Activated gamma-delta T cell treated with Interleukin-2 at 50 U/mL for 16 hours (primary cell): ENCODE results near the gene NANOS3.

Experiments
- DNase-seq: peaks from one replicate; pipeline ENCODE4 v3.0.0-alpha.2; 2020

NANOS3 gene

DNA sequence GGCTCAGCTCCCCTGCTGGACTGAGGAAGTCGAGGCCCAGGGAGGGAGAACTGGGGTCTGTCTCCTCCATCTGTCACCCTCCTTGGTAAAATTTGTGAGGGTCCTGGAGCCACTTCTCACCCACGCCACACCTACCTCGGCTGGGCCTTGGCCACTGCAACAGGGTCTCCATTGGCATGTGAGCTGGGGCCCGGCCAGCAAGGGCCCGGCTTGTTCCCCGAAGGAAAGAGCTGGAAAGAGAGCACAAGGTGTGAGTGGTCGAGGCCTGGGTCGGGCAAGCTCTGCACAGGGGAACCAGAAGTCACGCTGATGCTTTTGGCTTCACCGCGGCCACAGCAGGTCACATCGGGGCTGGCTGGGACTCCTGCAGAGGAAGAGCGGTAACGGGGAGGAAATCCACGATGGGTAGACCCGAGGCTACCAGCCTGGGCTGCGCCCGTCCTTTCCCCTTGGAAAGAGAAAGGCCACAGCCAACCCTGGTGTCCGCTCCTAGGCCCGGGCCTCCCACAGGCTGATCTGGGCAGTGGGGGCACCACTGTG is 9.0 kb downstream of the NANOS3 start:
- peak; percentile 18 for DNase-seq

DNA sequence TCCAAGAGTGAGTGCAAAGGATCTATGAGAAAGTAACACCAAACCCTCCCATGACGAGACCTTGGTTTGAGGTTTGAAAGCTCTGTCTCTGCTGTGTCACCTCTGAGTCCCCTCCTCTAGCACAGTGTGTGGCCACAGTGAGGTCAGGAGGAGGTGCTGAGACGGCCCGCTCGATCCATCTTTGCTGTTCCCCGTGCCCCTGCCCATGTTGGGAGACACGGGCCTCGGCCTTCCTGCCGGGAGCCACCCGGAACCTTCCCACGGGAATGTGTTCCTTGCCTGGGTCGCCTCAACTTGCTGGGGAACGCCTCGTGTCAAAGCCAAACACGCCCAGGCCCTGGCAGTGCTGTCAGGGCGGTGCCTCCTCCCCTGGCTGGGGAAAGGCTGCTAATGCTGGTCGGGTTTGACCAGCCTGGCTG is 10.1 kb downstream of the NANOS3 start:
- peak; percentile 60 for DNase-seq

DNA sequence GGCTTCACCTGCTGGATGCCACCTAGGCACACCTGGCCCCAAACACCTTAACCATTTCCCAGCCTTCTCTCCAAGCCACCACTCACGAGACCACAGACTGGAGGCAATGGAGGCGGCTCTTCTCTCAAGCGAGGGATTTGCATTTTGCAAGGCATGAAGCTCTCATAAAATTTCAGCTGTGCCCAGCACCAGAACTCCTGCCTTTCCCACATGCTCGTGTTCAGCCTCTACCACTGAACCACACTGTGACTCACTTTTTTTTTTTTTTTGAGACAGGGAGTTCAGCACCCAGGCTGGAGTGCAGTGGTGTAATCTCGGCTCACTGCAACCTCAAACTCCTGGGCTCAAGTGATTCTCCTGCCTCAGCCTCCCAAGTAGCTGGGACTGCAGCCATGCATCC is 10.6 kb downstream of the NANOS3 start:
- peak; percentile 15 for DNase-seq

DNA sequence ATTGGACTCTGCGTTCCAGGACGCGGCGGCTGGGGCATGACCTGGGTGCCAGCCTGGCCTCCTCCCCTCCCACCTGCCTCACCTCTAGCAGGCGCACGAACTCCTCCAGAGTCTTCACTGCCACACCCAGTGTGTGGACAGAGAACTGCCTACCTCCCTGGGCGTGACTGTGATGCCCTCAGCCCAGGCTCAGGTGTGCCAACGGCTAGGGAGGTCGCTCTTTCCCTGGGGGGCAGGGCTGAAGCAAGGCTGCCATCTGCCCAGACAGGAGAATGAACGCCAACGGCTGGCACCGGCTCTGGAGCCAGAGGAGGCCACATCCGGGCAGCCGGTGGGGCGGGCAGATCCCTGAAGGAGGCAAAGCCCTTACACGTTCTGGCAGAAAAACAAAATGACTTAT is 11.3 kb downstream of the NANOS3 start:
- DNase-seq = no peak

DNA sequence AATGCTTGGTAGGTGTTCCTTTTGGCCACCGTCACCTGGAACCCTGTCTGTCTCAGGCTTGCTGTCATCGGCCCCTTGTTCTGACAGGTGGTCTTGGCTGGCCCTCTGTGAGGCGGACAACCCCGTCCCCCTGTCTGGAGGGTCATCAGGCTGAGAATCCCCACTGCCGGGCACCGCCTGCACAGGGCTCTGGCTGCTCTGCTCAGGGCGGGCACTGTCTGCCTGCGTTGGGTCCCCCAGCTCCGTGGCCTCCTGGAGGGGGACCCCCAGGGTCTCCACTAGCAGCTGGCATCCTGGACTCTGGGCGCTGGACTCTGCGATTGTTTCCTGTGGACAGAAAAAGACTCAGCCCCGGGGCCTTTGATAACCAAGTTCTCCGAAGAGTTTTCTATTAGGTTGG is 13.2 kb downstream of the NANOS3 start:
- no peak for DNase-seq

DNA sequence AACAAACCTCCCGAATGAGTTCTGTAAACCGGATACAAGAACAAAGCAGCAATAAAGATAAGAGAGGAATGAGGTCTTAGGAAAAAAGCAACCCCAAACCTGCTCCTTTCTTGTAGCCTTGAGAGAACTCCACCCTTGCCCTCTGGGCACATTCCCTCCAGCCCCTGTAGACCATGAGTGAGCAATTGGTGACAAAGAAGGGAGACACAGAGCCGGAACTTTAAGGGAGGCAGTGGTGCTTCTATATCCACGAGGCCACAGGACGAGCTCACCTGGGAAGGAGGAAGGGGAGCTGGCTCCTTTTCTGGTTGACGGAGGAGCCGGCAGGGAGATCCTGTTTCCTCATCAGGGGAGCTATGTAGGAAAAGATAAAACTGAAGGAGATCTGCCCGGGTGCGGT is 15.9 kb downstream of the NANOS3 start:
- DNase-seq = no peak

DNA sequence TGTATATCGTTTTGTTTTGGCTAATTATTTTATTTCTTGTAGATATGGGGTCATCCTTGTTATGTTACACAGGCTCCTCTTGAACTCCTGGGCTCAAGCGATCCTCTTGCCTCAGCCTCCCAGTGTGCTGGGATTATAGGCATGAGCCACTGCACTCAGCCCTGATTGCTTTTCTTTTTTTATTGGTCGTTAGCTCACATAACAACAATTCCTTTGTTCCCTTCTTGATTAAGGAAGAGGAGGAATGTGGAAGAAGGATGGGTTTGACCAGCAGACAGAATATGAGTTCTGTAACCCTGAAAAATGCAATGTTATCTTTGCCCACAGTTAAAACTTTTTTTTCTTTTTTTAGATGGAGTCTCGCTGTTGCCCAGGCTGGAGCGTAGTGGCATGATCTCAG is 17.6 kb downstream of the NANOS3 start:
- DNase-seq = no peak

DNA sequence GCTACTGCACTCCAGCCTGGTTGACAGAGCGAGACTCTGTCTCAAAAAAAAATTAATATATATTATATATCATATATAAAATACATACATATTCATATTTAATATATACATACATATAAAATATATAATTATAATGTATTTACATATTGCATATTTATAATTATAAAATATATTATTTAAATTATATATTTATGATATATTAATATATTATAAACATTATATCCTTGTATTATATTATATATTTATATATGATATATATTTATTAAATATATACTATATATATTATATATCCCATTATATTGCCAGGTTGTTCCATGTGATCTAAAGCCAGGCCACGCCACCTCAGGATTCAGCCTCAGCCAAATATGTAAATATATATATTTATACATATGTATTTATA is 19.3 kb downstream of the NANOS3 start:
- DNase-seq = no peak

DNA sequence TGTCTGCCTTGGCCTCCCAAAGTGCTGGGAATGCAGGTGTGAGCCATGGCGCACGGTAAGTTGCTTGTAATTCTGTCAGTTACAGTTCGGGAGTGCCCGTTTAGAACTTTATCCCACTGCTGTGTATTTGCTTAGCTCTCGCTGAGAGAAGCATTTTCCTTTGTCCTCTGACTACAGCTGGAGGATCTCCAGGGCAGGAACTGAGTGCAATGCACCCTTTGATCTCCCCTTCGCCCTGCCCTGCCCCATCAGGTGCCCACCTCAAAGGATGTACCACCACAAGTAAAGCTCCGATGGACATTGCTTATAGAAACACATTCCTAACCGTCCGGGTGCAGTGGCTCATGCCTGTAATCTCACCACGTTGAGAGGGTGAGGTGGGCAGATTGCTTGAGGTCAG is 22.5 kb downstream of the NANOS3 start:
- no peak for DNase-seq

DNA sequence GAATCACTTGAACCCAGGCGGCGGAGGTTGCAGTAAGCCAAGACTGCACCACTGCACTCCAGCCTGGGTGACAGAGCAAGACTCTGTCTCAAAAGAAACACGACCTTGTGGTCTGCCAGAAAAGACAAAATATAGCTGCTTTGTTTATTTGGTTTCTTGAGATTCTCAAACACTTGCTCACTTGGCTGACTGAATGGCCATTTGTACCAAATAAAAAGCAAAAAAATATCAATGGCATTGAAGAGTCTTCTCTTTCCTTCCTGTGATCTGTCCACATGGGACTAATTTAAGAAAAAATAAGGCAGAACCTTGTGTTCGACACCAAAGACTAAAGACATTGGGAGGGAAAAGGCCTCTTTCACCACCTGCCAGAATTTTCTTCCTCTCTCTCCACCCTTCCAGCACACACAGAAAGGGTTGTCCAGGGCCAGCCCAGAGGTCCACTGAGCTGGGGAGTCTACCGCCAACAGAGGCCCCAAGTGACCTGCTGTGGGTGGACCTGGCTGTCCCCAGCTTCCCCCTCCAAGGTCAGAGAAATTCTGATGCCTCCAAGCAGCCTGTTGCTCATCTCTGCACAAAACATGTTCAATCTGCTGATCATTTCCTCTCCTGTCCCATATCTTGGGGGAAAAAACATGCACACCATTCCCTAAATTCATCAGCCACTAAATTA is 23.1 kb downstream of the NANOS3 start:
- no peak for DNase-seq

DNA sequence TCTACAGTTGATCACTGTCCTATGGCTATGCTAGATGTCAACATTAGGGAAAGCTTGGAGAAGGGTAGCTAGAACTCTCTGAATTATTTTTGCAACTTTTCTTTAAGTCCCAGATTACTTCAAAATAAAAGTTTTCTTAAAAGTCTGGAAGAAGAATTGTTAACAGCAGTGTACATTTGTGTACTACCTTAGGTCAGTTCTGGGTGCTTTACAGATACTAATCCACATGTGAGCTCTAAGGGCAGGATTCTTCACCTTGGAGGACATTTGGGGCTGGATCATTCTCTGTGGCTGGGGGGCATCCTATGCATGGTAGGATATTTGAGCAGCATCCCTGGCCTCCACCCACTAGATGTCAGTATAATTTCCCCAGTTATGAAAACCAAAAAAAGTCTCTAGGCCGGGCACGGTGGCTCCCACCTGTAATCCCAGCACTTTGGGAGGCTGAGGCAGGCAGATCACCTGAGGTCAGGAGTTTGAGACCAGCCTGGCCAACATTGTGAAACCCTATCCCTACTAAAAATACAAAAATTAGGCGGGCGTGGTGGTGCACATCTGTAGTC is 26.1 kb downstream of the NANOS3 start:
- DNase-seq = no peak

DNA sequence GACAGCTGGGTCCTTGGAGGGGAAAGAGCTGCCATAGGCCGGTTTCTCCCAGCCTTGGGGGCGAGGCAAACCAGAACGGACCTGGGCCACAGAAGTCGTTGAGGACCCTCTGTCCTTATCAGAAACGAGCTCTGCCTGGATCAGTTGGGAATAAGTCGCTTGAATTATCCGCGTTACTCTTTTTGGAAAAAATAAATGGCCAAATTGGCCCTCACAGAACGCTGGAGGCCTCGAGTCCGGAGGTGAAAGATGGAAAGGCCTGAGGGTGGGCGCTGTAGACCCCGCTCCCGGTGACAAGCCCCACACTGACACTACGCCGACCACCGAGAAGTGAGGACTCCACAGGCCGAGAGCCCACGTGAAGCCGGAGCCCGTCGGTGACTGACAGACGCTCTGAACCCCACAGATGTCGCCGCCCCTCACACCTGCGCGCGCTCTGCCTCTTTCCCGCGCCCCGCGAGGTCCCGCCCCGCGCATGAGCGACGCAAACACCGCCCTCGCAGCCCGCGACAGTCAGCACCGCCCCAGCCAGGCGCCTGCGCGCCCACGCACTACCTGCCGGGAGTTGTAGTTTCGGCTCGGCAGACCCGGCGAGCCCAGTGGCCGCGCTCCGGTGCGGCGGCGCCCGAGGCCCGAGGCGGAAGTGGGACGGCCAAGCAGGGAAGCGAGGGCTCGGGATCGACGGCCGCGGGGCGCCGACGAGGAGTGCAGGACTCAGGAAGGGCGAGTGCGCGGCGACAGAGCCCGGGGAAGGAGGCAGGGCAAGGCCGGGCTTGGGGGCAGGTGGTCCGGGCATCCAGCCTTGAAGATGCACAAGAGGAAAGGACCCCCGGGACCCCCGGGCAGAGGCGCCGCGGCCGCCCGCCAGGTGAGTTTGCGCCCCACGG is 28.9 kb downstream of the NANOS3 start, which contains the start of the genes BRME1 and CC2D1A:
BRME1 (minus strand) TSS at position 484 of the 887 bp plus-strand sequence. CDS start 1,225 bp downstream, outside the sequence.
CC2D1A (plus strand) TSS at position 568 of the 887 bp plus-strand sequence; CDS start at position 809, 241 bp downstream.
- peak; percentile 94 for DNase-seq

DNA sequence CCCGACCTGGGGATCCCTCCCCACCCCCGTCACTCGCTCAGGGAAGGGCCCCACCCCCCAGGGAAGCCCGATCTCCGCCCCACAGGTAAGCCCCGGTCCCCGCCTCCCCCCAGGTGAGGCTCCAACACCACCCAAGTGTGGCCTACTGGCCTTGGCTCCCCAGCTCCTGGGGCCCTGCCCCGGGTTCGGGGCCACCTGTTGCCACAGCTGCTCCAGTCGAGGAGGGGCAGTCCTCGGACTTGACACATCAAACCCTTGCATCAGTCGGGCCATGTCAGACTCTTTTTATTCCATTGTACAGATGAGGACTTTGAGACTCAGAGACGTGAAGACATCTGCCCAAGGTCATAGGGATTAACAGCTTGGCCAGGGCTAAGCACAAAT is 29.6 kb downstream of the NANOS3 start:
- peak; percentile 26 for DNase-seq

DNA sequence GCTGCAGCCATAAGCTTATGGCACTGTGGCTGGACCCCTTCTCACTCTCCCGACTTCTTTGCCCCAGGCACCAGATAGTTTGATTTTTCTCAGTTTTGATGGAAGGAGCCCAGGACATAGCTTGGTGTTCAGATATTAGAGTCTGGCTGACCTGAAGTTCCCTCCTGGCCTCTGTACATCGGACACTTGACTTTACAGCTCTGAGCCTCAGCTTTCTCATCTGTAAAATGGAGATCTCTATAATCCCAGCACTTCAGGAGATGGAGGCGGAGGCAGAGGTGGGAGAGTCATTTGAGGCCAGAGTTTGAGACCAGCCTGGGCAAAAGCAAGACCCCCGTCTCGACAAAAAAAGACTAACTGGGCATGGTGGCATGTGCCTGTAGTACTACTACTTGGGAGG is 30.0 kb downstream of the NANOS3 start:
- no peak for DNase-seq

DNA sequence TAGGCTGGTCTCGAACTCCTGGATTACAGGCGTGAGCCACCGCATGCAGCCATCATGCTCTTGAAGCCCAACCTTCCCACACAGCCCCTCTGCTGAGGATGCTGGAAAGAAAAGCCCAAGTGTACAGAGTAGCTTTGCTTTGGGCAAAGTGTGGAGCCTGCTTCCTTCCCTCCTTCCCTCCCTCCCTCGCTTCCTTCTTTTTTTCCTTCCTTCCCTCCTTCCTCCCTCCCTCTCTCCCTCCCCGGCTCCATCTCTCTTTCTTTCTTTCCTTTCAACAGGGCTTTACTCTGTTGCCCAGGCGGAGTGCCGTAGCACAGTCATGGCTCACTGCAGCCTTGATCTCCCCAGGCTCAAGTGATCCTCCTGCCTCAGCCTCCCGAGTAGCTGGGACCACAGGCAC is 31.7 kb downstream of the NANOS3 start:
- DNase-seq = no peak

DNA sequence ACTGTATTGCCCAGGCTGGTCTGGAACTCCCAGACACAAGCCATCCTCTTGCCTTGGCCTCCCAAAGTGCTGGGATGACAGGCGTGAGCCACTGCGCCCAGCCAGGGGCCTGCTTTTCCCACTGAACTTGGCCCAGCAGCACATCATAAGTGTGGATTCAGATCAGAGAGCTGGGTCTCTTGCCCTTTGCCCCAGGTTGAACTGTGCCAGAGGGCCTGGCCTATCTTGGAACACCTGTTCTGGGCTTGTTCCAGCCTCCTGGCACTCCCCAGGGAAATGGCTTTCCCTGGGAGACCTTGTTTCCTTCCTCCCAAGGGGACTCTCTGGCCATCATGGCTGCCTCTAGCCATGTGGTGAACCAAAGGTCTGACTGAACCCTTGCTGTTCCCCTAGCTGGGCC is 32.5 kb downstream of the NANOS3 start:
- DNase-seq = no peak

DNA sequence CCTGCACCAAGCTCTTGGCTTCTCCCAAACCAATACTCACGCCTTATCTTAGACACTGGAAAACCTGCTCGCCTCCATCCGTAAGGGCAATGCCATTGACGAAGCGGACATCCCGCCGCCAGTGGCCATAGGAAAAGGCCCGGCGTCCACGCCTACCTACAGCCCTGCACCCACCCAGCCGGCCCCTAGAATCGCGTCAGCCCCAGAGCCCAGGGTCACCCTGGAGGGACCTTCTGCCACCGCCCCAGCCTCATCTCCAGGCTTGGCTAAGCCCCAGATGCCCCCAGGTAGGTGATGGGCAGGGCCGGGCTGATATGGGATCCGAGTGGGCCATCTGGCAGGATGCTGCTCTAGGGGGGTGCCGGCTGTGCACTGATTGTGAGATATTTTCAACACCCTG is 36.4 kb downstream of the NANOS3 start:
- no peak for DNase-seq

DNA sequence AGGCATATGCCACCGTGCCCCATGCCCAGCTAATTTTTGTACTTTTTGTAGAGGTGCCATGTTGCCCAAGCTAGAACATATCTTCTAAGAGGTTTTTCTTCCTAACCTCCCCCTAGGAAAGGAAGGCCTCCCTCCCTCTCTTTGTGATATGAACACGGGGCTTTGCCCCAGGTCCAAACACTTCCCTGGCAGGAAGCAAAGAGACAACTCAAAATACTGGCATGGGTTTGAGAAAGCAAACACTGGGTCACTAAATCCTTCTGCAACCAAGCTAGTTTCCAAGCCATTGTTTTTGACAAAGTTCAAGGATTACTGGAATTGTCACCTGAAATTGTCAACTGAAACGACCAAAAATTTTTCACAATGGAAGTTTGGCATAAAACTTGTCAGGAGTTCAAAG is 37.8 kb downstream of the NANOS3 start:
- no peak for DNase-seq

DNA sequence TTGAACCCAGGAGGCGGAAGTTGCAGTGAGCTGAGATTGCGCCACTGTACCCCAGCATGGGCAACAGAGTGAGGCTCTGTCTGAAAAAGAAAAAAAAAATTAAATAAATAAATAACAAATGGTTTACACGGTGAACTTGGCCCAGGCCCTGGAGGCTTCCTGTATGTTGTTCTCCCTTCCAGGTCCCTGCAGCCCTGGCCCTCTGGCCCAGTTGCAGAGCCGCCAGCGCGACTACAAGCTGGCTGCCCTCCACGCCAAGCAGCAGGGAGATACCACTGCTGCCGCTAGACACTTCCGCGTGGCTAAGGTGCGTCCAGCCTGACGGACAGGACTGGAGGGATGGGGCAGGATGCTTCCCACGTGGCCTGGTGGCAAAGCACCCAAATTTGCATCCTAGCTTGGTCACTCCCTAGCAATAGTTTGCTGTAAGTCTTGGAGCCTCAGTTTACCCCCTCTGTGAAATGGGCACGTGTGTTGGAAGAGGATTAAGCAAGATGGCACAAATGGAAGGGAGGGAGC is 41.0 kb downstream of the NANOS3 start:
- DNase-seq = no peak

DNA sequence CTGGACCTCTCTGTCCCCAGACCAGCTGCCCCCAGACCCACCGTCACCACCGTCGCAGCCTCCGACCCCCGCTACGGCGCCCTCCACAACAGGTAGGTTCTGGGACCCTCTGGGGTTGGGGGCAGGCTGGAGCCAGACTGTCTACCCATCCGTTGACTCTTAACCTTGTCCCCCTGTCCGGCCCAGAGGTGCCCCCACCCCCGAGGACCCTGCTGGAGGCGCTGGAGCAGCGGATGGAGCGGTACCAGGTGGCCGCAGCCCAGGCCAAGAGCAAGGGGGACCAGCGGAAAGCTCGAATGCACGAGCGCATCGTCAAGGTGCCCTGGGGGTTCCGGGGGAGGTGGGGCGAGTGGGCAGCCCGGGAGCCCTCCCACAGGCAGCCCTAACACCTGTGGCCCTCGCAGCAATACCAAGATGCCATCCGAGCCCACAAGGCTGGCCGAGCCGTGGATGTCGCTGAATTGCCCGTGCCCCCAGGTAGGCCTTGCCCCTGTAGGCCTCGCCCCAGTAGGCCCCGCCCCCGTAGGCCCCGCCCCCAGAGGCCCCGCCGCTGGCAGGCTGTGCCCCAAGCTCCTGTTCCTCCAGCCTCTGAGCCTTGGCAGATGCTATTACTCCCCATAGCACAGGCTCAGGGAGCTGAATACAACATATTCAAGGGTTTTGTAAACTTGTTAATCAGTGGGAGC is 41.9 kb downstream of the NANOS3 start:
- no peak for DNase-seq

DNA sequence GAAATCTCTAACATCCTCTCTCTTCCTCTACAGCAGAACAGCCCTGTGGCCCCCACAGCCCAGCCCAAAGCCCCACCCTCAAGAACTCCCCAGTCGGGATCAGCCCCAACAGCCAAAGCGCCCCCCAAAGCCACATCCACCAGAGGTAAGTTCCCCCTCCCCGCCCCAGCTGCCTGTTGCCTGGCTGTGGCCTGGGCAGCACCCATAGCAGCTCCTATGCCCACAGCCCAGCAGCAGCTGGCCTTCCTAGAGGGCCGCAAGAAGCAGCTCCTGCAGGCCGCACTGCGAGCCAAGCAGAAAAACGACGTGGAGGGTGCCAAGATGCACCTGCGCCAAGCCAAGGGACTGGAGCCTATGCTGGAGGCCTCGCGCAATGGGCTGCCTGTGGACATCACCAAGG is 43.6 kb downstream of the NANOS3 start:
- DNase-seq = no peak

DNA sequence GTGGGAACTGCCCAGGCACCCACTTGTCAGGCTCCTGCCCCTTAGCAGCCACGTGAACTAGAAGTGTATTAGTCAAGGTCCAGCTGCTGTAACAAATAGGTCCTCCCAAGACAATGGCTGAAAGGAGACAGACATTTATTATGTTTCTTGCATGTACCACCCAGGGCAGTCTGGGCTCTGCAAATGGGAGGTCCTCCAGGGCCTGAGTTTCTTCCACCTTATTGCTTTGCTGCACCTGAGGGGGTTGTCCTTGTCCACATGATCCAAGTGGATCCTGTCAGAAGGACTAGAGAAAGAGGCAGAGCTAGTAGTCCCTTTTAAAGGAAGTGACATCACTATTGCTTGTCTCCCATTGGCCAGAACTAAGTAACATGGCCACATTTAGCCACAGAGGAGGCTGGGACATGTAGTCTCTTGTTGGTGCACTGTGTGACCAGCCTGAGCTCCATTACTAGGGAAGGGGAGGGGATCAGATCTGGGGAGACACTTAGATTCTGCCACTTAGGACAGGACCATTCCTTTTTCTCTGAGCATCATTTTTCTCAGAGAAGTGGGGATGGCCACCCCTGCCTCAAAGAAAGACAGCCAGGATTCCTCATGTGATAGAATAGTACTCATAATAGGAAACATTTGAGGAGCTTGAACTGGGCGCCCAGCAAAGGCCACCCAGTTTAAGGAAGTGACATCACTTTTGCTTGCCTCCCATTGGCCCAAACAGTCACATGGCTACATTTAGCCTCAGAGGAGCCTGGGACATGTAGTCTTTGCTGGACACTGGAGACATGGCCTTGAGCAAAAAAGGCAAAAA is 44.2 kb downstream of the NANOS3 start:
- DNase-seq = no peak
